Mucosa of stomach (tissue), 1 donor: ENCODE measurements around the gene TEX13D.

Experiments used
- H3K27me3 ChIP-seq: one replicate; pipeline ENCODE4 v1.7.0; 2013; ENCODE audit warnings: mild to moderate bottlenecking, low read length; ENCODE audit not compliant: control insufficient read depth, insufficient read depth
- H3K36me3 ChIP-seq: one replicate; pipeline ENCODE4 v1.7.0; 2013; ENCODE audit warnings: low read length; ENCODE audit not compliant: control insufficient read depth, insufficient read depth
- H3K4me1 ChIP-seq: one replicate; pipeline ENCODE4 v1.7.0; 2013; ENCODE audit warnings: mild to moderate bottlenecking, low read length; ENCODE audit not compliant: control insufficient read depth, insufficient read depth
- H3K4me3 ChIP-seq: one replicate; pipeline ENCODE4 v1.7.0; 2013; ENCODE audit warnings: low read length
- H3K9ac ChIP-seq: one replicate; pipeline ENCODE4 v1.7.0; 2013; ENCODE audit warnings: mild to moderate bottlenecking, low read length, moderate library complexity
- H3K9me3 ChIP-seq: one replicate; pipeline ENCODE4 v1.7.0; 2013; ENCODE audit warnings: mild to moderate bottlenecking, low read length, moderate library complexity; ENCODE audit not compliant: control insufficient read depth
- donor health status: Pancreatic carcinoma.

TEX13D gene

DNA sequence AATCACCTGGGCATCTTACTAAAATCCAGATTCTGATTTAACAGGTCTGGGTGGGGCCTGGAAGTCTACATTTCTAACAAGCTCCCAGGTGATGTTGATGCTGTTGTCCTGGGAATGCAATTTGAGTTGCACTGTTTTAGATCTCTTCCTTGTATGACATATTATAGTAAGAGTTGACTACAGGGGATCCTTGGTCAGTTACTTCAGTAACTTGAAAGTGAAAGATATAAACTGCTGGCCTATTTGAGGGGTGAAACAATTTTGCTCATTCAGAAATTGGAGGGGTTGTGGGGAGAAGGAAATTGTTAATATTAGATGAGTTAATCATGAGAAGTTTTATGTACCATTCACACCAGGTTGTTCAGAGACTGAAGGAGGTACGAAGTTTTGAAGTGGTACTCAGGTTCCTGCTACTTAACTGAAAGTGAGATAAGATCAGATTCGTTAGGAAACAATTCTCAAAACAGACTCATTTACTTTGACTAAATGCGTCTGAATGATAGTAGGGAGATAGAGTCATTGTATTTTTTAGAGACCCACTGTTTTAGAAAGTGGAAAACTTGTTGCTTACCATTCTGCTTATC, 26.4 kb downstream of the TEX13D start:
- H3K4me3 ChIP-seq, result no peak overlapping the region
- no peak overlapping the region for H3K9ac ChIP-seq
- no peaks in the 10 kb centered on the region for H3K4me1 ChIP-seq
- no peaks in the 10 kb centered on the region for H3K36me3 ChIP-seq
- no peaks in the 10 kb centered on the region for H3K9me3 ChIP-seq
- H3K27me3 ChIP-seq, result no peaks in the 10 kb centered on the region

DNA sequence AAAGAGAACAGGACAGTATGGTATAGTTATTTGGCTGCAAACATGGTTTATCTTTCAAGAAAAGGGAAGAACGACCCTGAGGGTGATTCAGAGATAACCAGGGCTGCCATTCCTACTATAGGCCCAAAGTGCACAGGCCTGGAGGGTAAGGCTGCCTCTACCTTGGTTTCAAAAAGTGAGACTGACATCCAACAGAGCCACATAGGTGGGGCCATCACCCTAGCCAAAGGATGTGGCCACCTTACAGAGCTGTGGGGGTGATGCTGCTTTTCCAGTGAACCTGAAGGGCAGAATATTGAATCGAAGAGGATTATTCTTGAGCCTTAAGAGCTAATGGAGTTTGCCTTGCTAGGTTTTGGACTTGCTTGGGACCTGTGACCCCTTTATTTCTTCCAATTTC, 29.6 kb downstream of the TEX13D start:
- no peaks in the 10 kb centered on the region for H3K36me3 ChIP-seq
- H3K9ac ChIP-seq, result no peak overlapping the region
- no peaks in the 10 kb centered on the region for H3K9me3 ChIP-seq
- H3K27me3 ChIP-seq, result no peaks in the 10 kb centered on the region
- H3K4me1 ChIP-seq, result no peaks in the 10 kb centered on the region
- no peak overlapping the region for H3K4me3 ChIP-seq

DNA sequence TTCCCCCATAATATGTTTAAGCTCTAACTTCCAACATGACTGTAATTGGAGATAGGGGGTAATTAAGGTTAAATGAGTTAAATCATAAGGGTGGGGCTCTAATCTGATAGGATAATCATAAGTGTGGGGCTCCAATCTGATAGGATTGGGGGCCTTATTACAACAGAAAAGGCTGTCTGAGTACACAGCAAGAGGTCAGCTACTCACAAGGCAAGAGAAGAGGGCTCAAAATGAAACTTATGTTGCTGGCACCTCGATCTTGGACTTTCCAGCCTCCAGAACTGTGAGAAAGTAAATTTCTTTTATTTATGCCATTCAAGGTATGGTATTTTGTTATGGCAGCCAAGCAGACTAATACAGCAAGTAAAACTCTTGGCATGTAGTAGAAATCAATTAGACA, 30.3 kb downstream of the TEX13D start:
- Histone ChIP-seq H3K4me3 (no peak overlapping the region), H3K27me3 (no peaks in the 10 kb centered on the region), H3K9me3 (no peaks in the 10 kb centered on the region), H3K9ac (no peak overlapping the region), H3K36me3 (no peaks in the 10 kb centered on the region), H3K4me1 (no peaks in the 10 kb centered on the region)

DNA sequence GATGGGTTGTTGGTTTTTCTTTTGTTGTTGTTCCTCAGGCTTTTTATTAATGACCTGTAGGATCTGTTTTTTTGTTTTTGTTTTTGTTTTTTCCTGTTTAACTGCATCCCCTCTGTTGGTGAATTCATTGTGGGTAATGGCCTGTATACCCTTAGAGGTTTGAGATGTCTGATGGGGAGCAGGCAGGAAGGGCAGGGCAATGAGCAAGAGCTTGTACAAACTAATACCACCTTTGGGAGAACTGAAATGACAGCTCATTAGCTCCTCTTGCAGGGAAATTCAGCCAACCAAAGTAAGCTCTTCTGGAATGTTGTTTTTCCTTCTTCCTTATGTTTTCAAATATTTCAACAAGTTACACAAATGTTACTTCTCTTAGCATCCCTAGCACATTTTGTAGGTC, 37.3 kb downstream of the TEX13D start:
- Histone ChIP-seq H3K9ac (no peak overlapping the region), H3K4me1 (no peaks in the 10 kb centered on the region), H3K9me3 (no peaks in the 10 kb centered on the region), H3K27me3 (no peaks in the 10 kb centered on the region), H3K36me3 (no peaks in the 10 kb centered on the region), H3K4me3 (no peak overlapping the region)

DNA sequence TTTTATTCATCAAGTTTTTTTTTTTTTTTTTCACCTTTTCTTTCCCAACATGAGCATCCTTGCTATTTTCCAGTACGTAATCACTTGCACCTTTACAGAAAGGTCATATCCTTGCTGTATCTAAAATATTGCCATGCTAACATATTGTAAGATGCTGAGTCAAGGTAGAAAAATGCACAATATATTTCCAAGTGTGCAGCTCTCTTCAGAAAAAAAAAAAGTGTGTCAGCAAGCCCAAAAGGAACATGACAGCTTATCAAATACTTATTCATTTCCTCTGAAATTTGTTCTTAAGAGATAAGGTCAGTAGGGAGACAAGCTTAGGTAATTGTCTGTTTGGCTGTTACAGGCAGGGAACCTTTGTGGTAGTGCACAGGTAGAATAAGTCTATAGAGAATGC, 40.9 kb downstream of the TEX13D start:
- Histone ChIP-seq H3K4me3 (no peak overlapping the region), H3K27me3 (no peaks in the 10 kb centered on the region)

DNA sequence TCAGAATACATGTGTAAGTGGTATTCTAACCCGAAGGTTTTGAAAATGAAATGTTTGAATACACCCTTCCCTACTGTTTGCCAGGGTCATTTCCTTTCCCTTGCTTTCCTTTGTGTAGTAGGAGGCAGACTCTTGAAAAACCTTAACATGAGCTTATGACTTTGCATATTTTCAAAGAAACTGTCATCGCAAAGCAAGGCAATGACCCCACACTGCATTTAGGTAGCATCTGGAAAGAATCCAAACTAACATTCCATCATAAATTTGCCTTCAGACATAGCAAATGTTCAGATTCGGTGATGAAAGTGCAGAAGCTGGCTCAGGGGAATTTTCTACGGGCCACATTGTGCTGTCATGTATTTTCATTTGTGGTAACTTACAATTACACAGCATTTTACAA, 46.2 kb downstream of the TEX13D start:
- Histone ChIP-seq H3K9me3 (no peaks in the 10 kb centered on the region), H3K4me1 (peaks cover 4% of the 10 kb centered on the region), H3K9ac (no peak overlapping the region), H3K27me3 (no peaks in the 10 kb centered on the region), H3K36me3 (no peaks in the 10 kb centered on the region), H3K4me3 (no peak overlapping the region)

More for the DNA sequence above, 40.9 kb downstream of the TEX13D start:
- H3K36me3 ChIP-seq, result no peaks in the 10 kb centered on the region
- no peaks in the 10 kb centered on the region for H3K9me3 ChIP-seq
- peaks cover 4% of the 10 kb centered on the region for H3K4me1 ChIP-seq
- no peak overlapping the region for H3K9ac ChIP-seq

DNA sequence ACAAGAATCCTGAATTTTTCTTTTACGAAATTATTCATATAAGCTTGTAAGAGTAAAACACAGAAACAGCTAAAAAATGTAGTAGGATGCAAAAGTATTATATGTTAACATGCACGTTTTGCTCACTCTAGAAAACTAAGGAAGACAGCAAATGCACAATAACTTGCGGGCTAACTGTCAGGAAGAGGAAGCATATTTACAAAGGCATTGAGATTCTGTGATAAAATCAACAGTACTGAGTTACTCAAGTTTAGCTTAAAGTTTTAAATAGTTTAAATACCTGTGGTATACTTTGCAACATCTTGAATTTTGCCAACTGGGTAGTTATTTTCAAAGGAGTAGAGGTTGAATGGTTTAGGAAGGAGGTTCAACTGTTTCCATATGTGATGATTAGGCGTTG, 50.9 kb downstream of the TEX13D start:
- no peaks in the 10 kb centered on the region for H3K36me3 ChIP-seq
- no peaks in the 10 kb centered on the region for H3K27me3 ChIP-seq
- H3K4me1 ChIP-seq, result no peaks in the 10 kb centered on the region
- H3K9me3 ChIP-seq, result no peaks in the 10 kb centered on the region
- H3K9ac ChIP-seq, result no peak overlapping the region
- no peak overlapping the region for H3K4me3 ChIP-seq

DNA sequence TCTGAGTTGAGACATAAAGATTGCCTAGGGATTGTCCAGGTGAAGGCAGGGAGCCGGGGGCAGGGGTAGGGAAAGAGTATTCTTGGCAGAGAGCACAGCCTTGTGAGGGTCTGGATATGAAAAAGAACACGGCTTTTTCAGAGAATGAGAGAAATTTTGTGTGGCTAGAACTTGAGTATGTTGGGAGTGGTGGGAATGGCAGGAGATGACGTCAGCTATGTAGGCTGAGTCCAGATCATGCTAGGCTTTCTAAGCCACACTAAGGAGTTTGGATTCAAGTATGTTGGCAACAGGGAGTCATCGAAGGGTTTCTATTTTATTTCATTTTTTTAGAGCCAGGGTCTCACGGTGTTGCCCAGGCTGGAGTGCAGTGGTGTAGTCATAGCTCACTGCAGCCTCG, 53.9 kb downstream of the TEX13D start:
- Histone ChIP-seq H3K36me3 (no peaks in the 10 kb centered on the region), H3K4me3 (no peak overlapping the region), H3K9me3 (no peaks in the 10 kb centered on the region), H3K4me1 (no peaks in the 10 kb centered on the region), H3K27me3 (no peaks in the 10 kb centered on the region), H3K9ac (no peak overlapping the region)
